Naive thymus-derived CD4-positive, alpha-beta T cell (primary cell): Measurements from ENCODE around the gene HACE1. TPM values are rescaled to one million over a fixed set of nuclear protein-coding genes. Genes with fewer than 3 reads are reported as not detected.

Experiments used
- ATAC-seq: fragments of 150-1000 bp; cut with Tn5 transposase; 2 replicates; pipeline ENCODE4 v1.10.0; 2021; ENCODE audit warnings: mild to moderate bottlenecking, moderate library complexity
- CTCF ChIA-PET: fragments of 350-600 bp; sonication (Branson Sonifier 250); formaldehyde crosslinking; loops from one replicate; lab custom pipeline; 2021; ENCODE audit warnings: antibody characterized with exemption; lab: Charles Lee
- POLR2A ChIA-PET: fragments of 350-600 bp; sonication (Branson Sonifier 250); formaldehyde crosslinking; loops from one replicate; lab custom pipeline; 2021; ENCODE audit warnings: antibody characterized with exemption, inconsistent platforms; lab: Charles Lee
- DNase-seq, 9 donors: peaks; one replicate each; pipeline versions ENCODE4 v3.0.0 to v3.0.0-alpha.2; 2020 to 2022; ENCODE audit warnings: mixed read lengths in 1 of 9
- H3K27ac ChIP-seq: one replicate; pipeline ENCODE4 v1.7.0; 2013; ENCODE audit warnings: mild to moderate bottlenecking, low read depth, low read length, moderate library complexity
- H3K27me3 ChIP-seq, 2 donors: one replicate each; pipeline ENCODE4 v1.7.0; 2013; ENCODE audit warnings: low read length in 2 of 2, mild to moderate bottlenecking in 2 of 2, moderate library complexity in 2 of 2; ENCODE audit not compliant: control insufficient read depth in 2 of 2, insufficient read depth in 2 of 2
- H3K36me3 ChIP-seq, 3 experiments: 1 replicate in 2 of 3; 2 replicates in 1 of 3; pipeline ENCODE4 v1.7.0; 2013; ENCODE audit warnings: low read length in 3 of 3, mild to moderate bottlenecking in 3 of 3, moderate library complexity in 1 of 3; ENCODE audit not compliant: insufficient read depth in 3 of 3, control insufficient read depth in 2 of 3
- H3K4me1 ChIP-seq, 2 donors: one replicate each; pipeline ENCODE4 v1.7.0; 2013; ENCODE audit warnings: low read length in 2 of 2, mild to moderate bottlenecking in 2 of 2, moderate library complexity in 1 of 2; ENCODE audit not compliant: control insufficient read depth in 2 of 2, insufficient read depth in 2 of 2
- H3K4me3 ChIP-seq: 2 replicates; pipeline ENCODE4 v1.7.0; 2013; ENCODE audit warnings: mild to moderate bottlenecking, low read length
- H3K9me3 ChIP-seq, 3 experiments: 1 replicate in 2 of 3; 2 replicates in 1 of 3; pipeline ENCODE4 v1.7.0; 2013; ENCODE audit warnings: low read length in 3 of 3; ENCODE audit not compliant: control insufficient read depth in 2 of 3
- H3K27ac Mint-ChIP-seq, 9 donors: one replicate each; pipeline ENCODE4 v1.8.0; 2020 to 2022; ENCODE audit warnings: mixed read lengths in 9 of 9, mild to moderate bottlenecking in 8 of 9, moderate library complexity in 5 of 9, inconsistent platforms in 2 of 9
- H3K27me3 Mint-ChIP-seq, 5 donors: one replicate each; pipeline ENCODE4 v1.8.0; 2021 to 2022; ENCODE audit warnings: mixed read lengths in 5 of 5, mild to moderate bottlenecking in 1 of 5
- H3K36me3 Mint-ChIP-seq, 5 donors: one replicate each; pipeline ENCODE4 v1.8.0; 2020 to 2022; ENCODE audit warnings: mixed read lengths in 5 of 5, mild to moderate bottlenecking in 3 of 5, inconsistent platforms in 1 of 5
- H3K4me1 Mint-ChIP-seq, 7 donors: one replicate each; pipeline ENCODE4 v1.8.0; 2020 to 2022; ENCODE audit warnings: mixed read lengths in 7 of 7, mild to moderate bottlenecking in 3 of 7, inconsistent platforms in 1 of 7
- H3K4me3 Mint-ChIP-seq, 10 donors: one replicate each; pipeline ENCODE4 v1.8.0; 2020 to 2022; ENCODE audit warnings: mild to moderate bottlenecking in 10 of 10, mixed read lengths in 10 of 10, moderate library complexity in 6 of 10, inconsistent platforms in 2 of 10
- H3K9me3 Mint-ChIP-seq, 11 donors: one replicate each; pipeline ENCODE4 v1.8.0; 2020 to 2022; ENCODE audit warnings: mixed read lengths in 11 of 11, mild to moderate bottlenecking in 4 of 11, inconsistent platforms in 1 of 11, moderate library complexity in 1 of 11
- intact Hi-C, 2 donors: fragments of 100-400 bp; cut with micrococcal nuclease; formaldehyde crosslinking; loops; one replicate each; pipeline ENCODE4 v1.15.1; 2023
- polyA plus RNA-seq, 2 donors: library from polyadenylated mRNA; unstranded; fragments of 300-500 nt; fragmentation: Illumina TruSeq; gene quantifications; one replicate each; pipeline ENCODE4 v1.2.3, GENCODE V29; 2021
- total RNA-seq, 6 experiments: library from RNA in 5 of 6; stranded (reverse) in 5 of 6; gene quantifications; 1 replicate in 5 of 6; 2 replicates in 1 of 6; pipeline ENCODE4 v1.2.3 and lab custom pipeline; 2021 to 2026

The HACE1 gene
- total and polyA plus RNA-seq, 7 experiments from 2014 or later = 4.1 to 17.1 (median 12.1) TPM

DNA sequence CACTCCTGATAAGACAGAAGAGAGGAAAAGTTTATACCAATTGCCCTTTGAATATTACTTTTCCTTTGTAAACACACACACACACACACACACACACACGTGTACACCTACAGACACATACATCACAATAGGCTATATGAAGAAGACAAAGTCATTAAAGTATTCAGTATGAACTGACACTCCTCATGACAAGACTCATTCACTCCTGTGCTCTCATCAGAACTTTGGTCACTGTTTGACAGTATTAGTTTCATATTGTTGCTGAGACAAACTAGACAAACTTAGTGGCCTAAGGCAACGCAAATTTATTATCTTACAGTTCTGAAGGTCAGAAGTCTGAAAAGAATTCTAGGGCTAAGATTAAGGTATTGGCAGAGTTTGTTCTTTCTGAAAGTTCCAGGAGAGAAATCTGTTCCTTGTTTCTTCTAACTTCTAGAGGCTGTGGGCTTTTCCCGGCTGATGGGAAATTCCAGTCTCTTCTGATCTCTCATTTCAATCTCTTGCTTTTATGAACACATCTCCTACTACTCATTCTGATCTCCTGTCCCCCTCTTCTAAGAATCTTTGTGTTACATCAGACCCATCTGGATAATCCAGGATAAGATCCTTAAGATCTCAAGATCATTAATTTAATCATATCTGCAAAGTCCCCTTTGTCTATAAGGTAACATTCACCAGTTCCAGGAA is 171.3 kb downstream of the HACE1 start:
- H3K27me3 ChIP-seq = no peaks in the 10 kb centered on the region
- Mint-ChIP-seq H3K9me3 (no peaks in the 10 kb centered on the region), H3K27me3 (no peaks in the 10 kb centered on the region), H3K4me1 (peaks cover 7 to 25% (median 16%) of the 10 kb centered on the region in 7 donors), H3K4me3 (no peak overlapping the region), H3K27ac (peak overlapping the region in 3 of 9 donors; percentile 3 to 28 (median 4)), H3K36me3 (no peaks in the 10 kb centered on the region)
- H3K9me3 ChIP-seq = no peaks in the 10 kb centered on the region
- H3K4me1 ChIP-seq = peaks cover 2% of the 10 kb centered on the region in 2 donors
- H3K27ac ChIP-seq = no peak overlapping the region
- no peak overlapping the region for H3K4me3 ChIP-seq
- H3K36me3 ChIP-seq = no peaks in the 10 kb centered on the region
- POLR2A ChIA-PET = no interaction called here
- no peak for ATAC-seq
- CTCF ChIA-PET = no interaction called here
- intact Hi-C loops = loop anchor here (10.0 kb wide), 1 partner anchor 716 kb away; the partner anchor contains the start of gene PREP (in 2 of the 2)
- no peak for DNase-seq

DNA sequence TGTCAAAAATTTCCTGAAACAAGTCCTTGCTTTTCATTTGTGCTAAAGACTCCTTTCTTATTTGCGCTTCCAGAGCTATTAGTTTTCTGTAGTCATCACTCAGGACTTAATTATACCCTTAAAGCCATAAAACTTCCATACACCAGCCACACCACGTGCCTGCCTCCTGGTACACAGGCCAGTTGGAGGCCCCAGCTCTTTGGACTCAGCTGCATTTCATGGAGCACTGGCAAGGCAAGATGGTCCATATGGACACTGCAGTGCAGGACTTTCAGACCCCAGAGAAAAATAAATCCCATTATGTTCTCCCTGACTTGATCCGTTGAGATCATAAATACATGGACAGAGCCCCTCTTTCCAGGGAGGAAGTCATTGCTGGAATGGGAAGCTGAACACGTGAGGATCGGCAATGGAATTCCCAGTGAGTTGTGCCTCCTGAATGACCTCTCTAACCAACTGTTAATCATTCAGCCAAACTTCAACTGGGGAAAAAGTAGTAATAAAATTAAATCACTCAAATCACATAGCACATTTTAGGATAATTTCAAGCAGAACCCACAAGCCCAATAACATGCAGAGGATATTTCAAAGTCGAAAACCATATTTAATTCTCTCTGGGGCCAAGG is 173.1 kb downstream of the HACE1 start:
- CTCF ChIA-PET = interaction anchor here (0.7 to 6.3 kb wide), 3 partner anchors 83 to 241 kb away, joined by 3 to 36 read pairs (median 3); no protein-coding TSS in a partner anchor

DNA sequence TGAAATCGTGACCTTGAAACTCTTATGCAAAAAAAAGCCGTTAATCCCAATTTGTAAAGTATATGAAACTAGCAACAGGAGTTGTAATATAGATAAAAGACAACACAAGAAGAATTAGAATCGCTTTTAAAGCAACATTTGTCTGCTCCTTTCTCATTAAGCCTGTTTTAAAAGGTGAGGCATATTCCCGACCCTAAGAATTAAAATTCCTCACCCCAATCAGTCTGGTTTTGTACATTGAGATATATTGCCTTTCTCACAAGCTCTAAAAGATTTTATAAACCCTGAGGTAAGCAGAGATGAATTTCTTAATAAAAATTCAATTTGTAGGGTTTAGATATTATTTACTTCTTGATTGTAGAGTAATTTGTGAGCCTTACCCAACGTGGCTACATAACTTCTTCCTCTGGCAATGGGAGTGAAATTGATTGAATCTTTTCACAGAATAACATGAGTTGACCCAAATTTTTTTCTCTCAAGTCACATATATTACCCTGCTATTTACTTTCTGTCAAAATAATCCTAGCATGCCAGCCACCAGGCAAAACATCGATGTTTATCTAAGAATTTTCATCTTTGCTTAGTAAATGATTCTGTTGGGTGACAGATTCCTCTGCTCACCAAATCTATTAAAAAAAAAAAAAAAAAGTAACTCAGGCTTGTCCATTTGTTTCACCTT is 173.7 kb downstream of the HACE1 start:
- CTCF ChIA-PET = interaction anchor here (0.7 to 6.3 kb wide), 3 partner anchors 84 to 242 kb away, joined by 3 to 36 read pairs (median 3); no protein-coding TSS in a partner anchor
- POLR2A ChIA-PET = no interaction called here

More for the DNA sequence above, 173.1 kb downstream of the HACE1 start:
- ATAC-seq (no peak), DNase-seq (no peak)
- no peaks in the 10 kb centered on the region for H3K36me3 ChIP-seq
- H3K27ac Mint-ChIP-seq = peak overlapping the region in 1 of 9 donors; percentile 48
- H3K36me3 Mint-ChIP-seq = no peaks in the 10 kb centered on the region
- H3K9me3 ChIP-seq = no peaks in the 10 kb centered on the region
- no peak overlapping the region for H3K4me3 Mint-ChIP-seq
- no peaks in the 10 kb centered on the region for H3K27me3 ChIP-seq
- POLR2A ChIA-PET = no interaction called here
- no peak overlapping the region for H3K4me3 ChIP-seq
- H3K4me1 Mint-ChIP-seq = peaks cover 8 to 24% (median 20%) of the 10 kb centered on the region in 7 donors
- H3K4me1 ChIP-seq = peaks cover 4 to 7% of the 10 kb centered on the region in 2 donors
- H3K27me3 Mint-ChIP-seq = no peaks in the 10 kb centered on the region
- intact Hi-C loops = loop anchor here (10.0 kb wide), 1 partner anchor 718 kb away; the partner anchor contains the start of gene PREP (in 2 of the 2)
- H3K27ac ChIP-seq = no peak overlapping the region
- H3K9me3 Mint-ChIP-seq = no peaks in the 10 kb centered on the region

DNA sequence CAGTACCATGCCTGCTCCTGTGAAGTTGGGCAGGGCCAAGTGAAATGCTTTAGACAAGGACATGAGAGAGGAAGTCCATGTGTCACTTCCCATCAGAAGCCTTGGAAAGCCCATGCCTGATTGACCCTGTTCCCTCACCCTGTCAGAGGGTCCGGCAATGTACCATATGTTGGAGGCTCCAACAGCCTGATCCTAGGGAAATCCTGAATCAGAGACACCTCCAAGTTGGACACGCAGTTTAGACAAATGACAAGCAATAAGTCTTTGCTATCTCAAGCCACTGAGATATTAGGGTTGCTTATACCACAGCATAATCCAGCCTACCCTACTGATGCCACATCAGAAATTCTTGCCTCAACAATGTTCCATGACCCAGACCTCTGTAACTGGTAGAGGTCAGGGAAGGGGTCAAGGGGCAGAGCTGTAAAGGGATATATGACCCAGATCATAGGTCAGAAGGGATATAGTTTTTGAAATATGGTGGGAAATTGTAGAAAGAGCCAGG is 174.8 kb downstream of the HACE1 start:
- ATAC-seq = no peak
- Histone ChIP-seq H3K27ac (no peak overlapping the region), H3K4me1 (peaks cover 4 to 7% of the 10 kb centered on the region in 2 donors), H3K36me3 (no peaks in the 10 kb centered on the region), H3K27me3 (no peaks in the 10 kb centered on the region), H3K9me3 (no peaks in the 10 kb centered on the region), H3K4me3 (no peak overlapping the region)
- Mint-ChIP-seq H3K4me3 (no peak overlapping the region), H3K9me3 (no peaks in the 10 kb centered on the region), H3K27me3 (no peaks in the 10 kb centered on the region), H3K4me1 (peaks cover 8 to 24% (median 20%) of the 10 kb centered on the region in 7 donors), H3K27ac (no peak overlapping the region), H3K36me3 (no peaks in the 10 kb centered on the region)
- ChIA-PET POLR2A (no interaction called here), CTCF (interaction anchor here (1.2 to 6.3 kb wide), 2 partner anchors 85 to 105 kb away, joined by 4 to 36 read pairs; no protein-coding TSS in a partner anchor)
- intact Hi-C loops = loop anchor here (5.0 to 10.0 kb wide), 2 partner anchors 172 to 720 kb away; partner anchors contain the start of genes PREP (in 2 of the 2) and HACE1 (in 1 of the 2)
- no peak for DNase-seq

More for the DNA sequence above, 173.7 kb downstream of the HACE1 start:
- Histone ChIP-seq H3K4me1 (peaks cover 4 to 7% of the 10 kb centered on the region in 2 donors), H3K27ac (no peak overlapping the region), H3K36me3 (no peaks in the 10 kb centered on the region), H3K9me3 (no peaks in the 10 kb centered on the region), H3K27me3 (no peaks in the 10 kb centered on the region), H3K4me3 (no peak overlapping the region)
- DNase-seq = no peak
- Mint-ChIP-seq H3K4me1 (peaks cover 8 to 24% (median 20%) of the 10 kb centered on the region in 7 donors), H3K9me3 (no peaks in the 10 kb centered on the region), H3K27me3 (no peaks in the 10 kb centered on the region), H3K36me3 (no peaks in the 10 kb centered on the region), H3K27ac (no peak overlapping the region), H3K4me3 (no peak overlapping the region)
- ATAC-seq = no peak
- intact Hi-C loops = loop anchor here (10.0 kb wide), 1 partner anchor 719 kb away; the partner anchor contains the start of gene PREP (in 2 of the 2)

DNA sequence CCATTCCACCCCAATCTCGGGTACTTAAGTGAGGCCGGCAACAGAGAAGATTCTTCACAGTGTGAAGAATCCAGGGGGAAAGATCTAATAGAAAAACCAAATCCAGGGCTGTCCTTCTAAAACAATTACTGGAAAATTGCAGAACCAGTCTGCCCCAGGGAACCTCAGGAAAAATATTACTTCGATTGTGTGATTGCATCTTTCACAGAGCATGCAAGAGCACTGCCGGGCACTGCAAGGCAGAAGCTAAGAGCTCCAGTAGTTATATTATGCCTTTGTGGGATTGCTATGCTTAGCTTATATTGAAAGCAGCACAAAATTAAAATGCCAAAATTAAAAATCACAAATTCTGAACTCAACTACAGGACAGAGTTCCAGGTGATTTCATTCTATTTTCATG is 175.9 kb downstream of the HACE1 start:
- Histone ChIP-seq H3K36me3 (no peaks in the 10 kb centered on the region), H3K9me3 (no peaks in the 10 kb centered on the region), H3K4me3 (no peak overlapping the region), H3K4me1 (peaks cover 4 to 7% of the 10 kb centered on the region in 2 donors), H3K27me3 (no peaks in the 10 kb centered on the region), H3K27ac (no peak overlapping the region)
- CTCF ChIA-PET = interaction anchor here (0.6 to 6.3 kb wide), 9 partner anchors 13 to 280 kb away, joined by 3 to 36 read pairs (median 4); no protein-coding TSS in a partner anchor
- Mint-ChIP-seq H3K4me1 (peaks cover 8 to 24% (median 20%) of the 10 kb centered on the region in 7 donors), H3K9me3 (peaks cover 0 to 3% (median 0%) of the 10 kb centered on the region in 11 donors), H3K36me3 (no peaks in the 10 kb centered on the region), H3K27me3 (no peaks in the 10 kb centered on the region), H3K4me3 (peak overlapping the region in 2 of 10 donors; percentile 5 to 29), H3K27ac (no peak overlapping the region)
- POLR2A ChIA-PET = no interaction called here
- ATAC-seq = no peak
- no peak for DNase-seq
- intact Hi-C loops = loop anchor here (1.0 to 10.0 kb wide), 5 partner anchors 21 to 721 kb away; partner anchors contain the start of genes PREP (in 2 of the 2) and HACE1 (in 1 of the 2)
